Neural crest cell (in vitro differentiated cells): Measurements from ENCODE around the gene ANKRD65. TPM values are rescaled to one million over a fixed set of nuclear protein-coding genes. Genes with fewer than 3 reads are reported as not detected.
"Not testable (repeated sequence)": the region's sequence is repeated elsewhere in the genome, so short reads cannot be mapped to it uniquely, and the experiment has no call there.

Source experiments
- DNase-seq: peaks from one replicate; pipeline ENCODE4 v3.0.0; 2021; ENCODE audit warnings: low read depth, mixed read lengths, low spot score
- H3K27ac Mint-ChIP-seq: one replicate; pipeline ENCODE4 v1.8.0; 2021; ENCODE audit warnings: mild to moderate bottlenecking, mixed read lengths; ENCODE audit not compliant: unreplicated experiment
- H3K27me3 Mint-ChIP-seq: 2 replicates; pipeline ENCODE4 v1.8.0; 2021; ENCODE audit warnings: low read depth, mild to moderate bottlenecking, mixed read lengths
- H3K36me3 Mint-ChIP-seq: 2 replicates; pipeline ENCODE4 v1.8.0; 2021; ENCODE audit warnings: low read depth, mild to moderate bottlenecking, mixed read lengths
- H3K4me1 Mint-ChIP-seq: 2 replicates; pipeline ENCODE4 v1.8.0; 2021; ENCODE audit warnings: mixed read lengths
- H3K4me3 Mint-ChIP-seq: one replicate; pipeline ENCODE4 v1.8.0; 2021; ENCODE audit warnings: mild to moderate bottlenecking, mixed read lengths
- H3K9me3 Mint-ChIP-seq: 2 replicates; pipeline ENCODE4 v1.8.0; 2021; ENCODE audit warnings: mixed read lengths
- total RNA-seq: library from RNA; stranded (reverse); gene quantifications from 2 replicates; pipeline ENCODE4 v1.2.1, GENCODE V29; 2021
- TF ChIP-seq, protein P1 (sequence below): fragments of 200-600 bp; sonication (generic); conservative IDR thresholded peaks from 2 replicates; pipeline ENCODE4 v1.5.0; 2021; ENCODE audit warnings: antibody characterized with exemption, mild to moderate bottlenecking

The ANKRD65 gene
- total RNA-seq, 1 donor from 2014 or later: 0.89 TPM

DNA sequence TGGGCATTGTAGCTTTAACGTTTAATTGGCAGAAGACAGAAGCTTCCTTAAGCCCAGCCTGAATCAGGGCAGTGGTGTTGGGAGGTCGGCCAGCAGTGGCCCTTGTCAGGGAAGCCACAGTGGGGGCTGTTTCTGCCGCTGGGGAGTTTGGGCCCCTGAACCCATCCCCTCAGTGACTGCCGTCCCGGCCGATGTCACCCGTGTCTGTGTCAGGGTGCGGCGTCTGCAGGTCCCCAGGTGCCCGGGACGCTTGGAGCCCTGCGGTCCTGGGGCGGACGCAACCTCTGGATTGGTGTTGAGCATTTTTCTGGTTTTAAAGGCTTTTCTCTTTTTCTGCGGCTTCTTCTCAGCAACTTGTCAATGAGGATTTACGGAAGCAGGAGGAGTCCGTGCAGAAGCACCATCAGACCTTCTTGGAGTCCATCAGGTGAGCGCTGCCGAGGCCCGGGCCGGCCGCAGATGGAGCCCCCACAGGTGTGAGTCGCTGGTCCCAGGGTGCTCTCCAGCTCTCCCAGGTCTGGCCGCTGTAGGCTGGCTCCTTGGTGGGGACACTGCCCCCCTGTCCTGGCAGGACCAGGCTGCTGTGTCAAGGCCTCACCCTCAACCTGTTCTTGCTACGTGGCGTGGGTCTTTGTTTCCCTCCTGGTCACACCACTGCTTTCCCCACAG is 30.8 kb upstream of the ANKRD65 start:
- Mint-ChIP-seq H3K4me1 (no peaks in the 10 kb centered on the region), H3K27me3 (peaks cover 7% of the 10 kb centered on the region), H3K36me3 (no peaks in the 10 kb centered on the region), H3K9me3 (no peaks in the 10 kb centered on the region), H3K27ac (no peak overlapping the region), H3K4me3 (no peak overlapping the region)
- DNase-seq: no peak
- TF ChIP-seq, protein P1, sequence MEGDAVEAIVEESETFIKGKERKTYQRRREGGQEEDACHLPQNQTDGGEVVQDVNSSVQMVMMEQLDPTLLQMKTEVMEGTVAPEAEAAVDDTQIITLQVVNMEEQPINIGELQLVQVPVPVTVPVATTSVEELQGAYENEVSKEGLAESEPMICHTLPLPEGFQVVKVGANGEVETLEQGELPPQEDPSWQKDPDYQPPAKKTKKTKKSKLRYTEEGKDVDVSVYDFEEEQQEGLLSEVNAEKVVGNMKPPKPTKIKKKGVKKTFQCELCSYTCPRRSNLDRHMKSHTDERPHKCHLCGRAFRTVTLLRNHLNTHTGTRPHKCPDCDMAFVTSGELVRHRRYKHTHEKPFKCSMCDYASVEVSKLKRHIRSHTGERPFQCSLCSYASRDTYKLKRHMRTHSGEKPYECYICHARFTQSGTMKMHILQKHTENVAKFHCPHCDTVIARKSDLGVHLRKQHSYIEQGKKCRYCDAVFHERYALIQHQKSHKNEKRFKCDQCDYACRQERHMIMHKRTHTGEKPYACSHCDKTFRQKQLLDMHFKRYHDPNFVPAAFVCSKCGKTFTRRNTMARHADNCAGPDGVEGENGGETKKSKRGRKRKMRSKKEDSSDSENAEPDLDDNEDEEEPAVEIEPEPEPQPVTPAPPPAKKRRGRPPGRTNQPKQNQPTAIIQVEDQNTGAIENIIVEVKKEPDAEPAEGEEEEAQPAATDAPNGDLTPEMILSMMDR: no peak

GRCh38 chr1:1450616-1451015 is 29.5 kb upstream of the ANKRD65 start:
- not testable (repeated sequence) for H3K4me3 Mint-ChIP-seq, H3K36me3 Mint-ChIP-seq, H3K27ac Mint-ChIP-seq, H3K27me3 Mint-ChIP-seq, DNase-seq, H3K9me3 Mint-ChIP-seq, H3K4me1 Mint-ChIP-seq

DNA sequence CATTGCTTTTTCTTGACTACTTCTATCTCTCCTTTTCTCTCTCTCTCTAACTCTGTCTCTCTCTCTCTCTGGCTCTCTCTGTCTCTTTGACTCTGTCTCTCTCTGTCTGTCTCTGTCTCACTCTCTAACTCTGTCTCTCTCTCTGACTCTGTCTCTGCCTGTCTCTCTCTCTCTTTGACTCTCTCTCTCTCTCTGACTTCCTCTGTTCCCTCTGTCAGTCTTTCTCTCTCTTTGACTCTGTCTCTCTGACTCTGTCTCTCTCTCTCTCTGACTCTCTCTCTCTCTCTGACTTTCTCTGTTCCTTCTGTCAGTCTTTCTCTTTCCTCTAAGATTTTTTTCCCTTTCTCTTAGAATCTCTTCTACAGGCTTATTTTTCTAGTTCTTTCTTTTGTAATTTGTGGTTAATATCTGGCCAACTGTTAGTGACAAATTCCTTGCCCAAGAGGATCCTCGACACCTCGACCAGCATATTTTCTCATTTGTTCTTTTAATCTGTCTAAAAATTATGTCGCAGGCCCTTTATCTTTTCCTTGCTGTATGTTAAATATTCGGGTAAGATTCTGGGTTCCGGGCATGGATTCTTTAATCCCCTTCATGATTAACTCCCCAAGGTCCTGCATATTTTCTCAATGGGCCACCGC is 28.1 kb upstream of the ANKRD65 start, which contains the start of gene ATAD3C:
Gene ATAD3C (plus strand): TSS at position 591 of the 641 bp plus-strand sequence. CDS start 995 bp downstream, outside the sequence.
- Mint-ChIP-seq H3K27me3 (peaks cover 7% of the 10 kb centered on the region), H3K4me1 (no peaks in the 10 kb centered on the region), H3K36me3 (no peaks in the 10 kb centered on the region), H3K4me3 (no peak within 1 kb of the TSS), H3K9me3 (no peaks in the 10 kb centered on the region), H3K27ac (no peak within 1 kb of the TSS)
- DNase-seq: no peak
- TF ChIP-seq, protein P1: no peak

DNA sequence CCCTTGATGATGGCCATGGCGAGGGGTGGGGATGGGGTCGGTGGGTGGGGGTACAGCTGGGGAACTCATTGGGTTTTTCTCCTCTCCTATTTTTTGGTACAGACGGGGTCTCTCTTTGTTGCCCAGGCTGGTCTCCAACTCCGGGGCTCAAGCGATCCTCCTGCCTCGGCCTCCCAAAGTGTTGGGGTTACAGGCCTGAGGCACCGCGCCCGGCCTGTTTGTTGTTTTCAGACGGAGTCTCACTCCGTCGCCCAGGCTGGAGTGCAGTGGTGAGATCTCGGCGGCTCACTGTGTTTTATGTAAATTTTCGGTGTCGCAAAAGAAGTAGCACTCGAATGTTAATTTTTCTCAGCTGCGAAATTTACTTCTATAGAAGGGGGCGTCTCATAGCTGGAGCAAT is 25.6 kb upstream of the ANKRD65 start:
- not testable (repeated sequence) for H3K27ac Mint-ChIP-seq, H3K36me3 Mint-ChIP-seq, DNase-seq, H3K9me3 Mint-ChIP-seq, H3K4me3 Mint-ChIP-seq, H3K4me1 Mint-ChIP-seq, H3K27me3 Mint-ChIP-seq

DNA sequence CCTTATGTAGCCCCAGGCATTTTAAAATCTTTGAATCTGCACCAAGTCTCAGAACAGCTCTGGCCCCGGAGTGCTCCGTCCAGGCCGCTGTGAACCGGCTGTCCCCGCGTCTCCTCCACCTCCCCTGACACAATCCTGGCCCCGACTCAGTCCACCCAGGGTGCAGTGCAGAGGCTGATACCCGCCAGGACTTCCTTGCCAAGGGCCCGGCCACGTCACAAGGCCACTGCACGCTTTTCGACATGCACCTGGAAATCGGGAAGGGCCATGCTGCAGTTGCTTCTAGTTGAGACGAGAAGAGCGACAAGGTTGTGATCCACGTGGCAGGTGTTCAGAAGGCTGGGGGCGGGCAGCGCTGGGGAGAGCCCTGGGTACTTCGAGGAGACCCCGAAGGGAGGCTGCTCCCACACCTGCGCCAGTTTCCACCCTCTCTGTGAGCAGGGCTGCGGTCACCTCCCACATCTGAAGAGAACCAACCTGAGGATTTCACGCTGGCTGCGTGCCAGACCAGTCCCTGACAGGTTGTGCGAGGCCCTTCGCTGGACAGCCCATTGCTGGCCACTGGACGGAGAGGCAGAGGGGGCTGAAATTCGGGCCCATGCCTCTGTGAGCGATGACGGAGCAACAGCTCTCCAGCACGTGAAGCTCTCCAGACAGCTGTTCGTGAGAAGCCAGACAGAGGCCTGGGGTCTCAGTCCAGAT is 21.1 kb upstream of the ANKRD65 start:
- Mint-ChIP-seq H3K27ac (no peak overlapping the region), H3K4me3 (no peak overlapping the region), H3K27me3 (no peaks in the 10 kb centered on the region), H3K36me3 (no peaks in the 10 kb centered on the region), H3K4me1 (peaks cover 4% of the 10 kb centered on the region), H3K9me3 (no peaks in the 10 kb centered on the region)
- TF ChIP-seq, protein P1: no peak
- DNase-seq: no peak

DNA sequence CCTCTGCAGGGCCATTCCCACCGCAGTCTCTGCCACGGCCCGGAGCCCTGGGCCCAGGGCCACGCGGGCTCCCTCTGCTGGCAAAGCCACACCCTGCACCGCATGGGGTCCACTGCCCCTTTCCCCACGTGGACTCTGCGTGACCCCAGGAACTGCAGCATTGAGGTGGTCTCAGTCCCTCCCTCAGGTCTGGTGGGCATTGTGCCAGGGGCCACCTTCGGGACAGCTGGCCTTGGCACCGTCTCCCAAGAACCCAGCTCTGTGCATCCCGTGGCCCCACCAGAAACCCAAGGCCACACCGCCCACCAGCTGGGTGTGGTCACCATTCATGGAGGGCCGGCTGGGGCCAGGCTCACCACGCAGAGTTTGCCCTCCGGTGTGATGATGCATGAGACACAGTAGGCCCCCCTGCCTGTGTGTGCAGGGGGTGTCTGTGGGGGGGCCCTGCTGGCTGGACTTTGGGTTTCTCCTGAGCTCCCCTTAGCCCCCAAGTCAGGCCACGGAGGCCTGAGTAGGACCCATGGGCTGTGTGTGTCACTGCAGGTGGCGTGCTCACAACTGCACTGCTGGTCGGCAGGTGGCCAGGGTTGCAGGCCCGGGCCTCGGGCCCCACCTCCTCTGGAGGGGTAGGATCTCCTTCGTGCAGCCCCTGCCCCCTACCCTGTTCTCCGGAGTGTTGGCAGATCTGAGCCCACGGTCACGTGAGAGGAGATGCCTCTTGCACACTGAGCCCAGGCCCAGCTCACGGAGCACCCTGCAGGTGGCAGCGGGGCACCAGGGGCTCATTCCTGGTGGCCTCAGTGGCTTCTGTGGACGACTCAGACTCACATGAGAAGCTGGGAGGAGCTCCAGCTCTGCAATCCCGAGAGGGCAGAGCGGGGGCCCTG is 20.2 kb upstream of the ANKRD65 start:
- TF ChIP-seq, protein P1: peak; percentile 80

More for the DNA sequence above, 20.2 kb upstream of the ANKRD65 start:
- Mint-ChIP-seq H3K36me3 (no peaks in the 10 kb centered on the region), H3K4me1 (peaks cover 4% of the 10 kb centered on the region), H3K27ac (no peak overlapping the region), H3K9me3 (no peaks in the 10 kb centered on the region), H3K4me3 (peak overlapping the region; percentile 59), H3K27me3 (peaks cover 4% of the 10 kb centered on the region)
- peak; percentile 61 for DNase-seq
